HepG2 (cell line): ENCODE results near the gene RTF1. TPM values are rescaled to one million over a fixed set of nuclear protein-coding genes. Genes with fewer than 3 reads are reported as not detected.

Source experiments
- ARID2 ChIP-seq: sonication (generic); formaldehyde crosslinking; IDR thresholded peaks from 2 replicates; pipeline ENCODE4 v1.8.1; 2022; ENCODE audit warnings: mild to moderate bottlenecking, missing genetic modification reagents, borderline replicate concordance
- ATAD3A ChIP-seq: sonication (generic); formaldehyde crosslinking; IDR thresholded peaks from 2 replicates; pipeline ENCODE4 v1.4.0; 2020; ENCODE audit warnings: missing genetic modification reagents
- BORCS8-MEF2B ChIP-seq: sonication (generic); formaldehyde crosslinking; IDR thresholded peaks from 2 replicates; pipeline ENCODE4 v1.8.0; 2022; ENCODE audit warnings: mild to moderate bottlenecking, missing genetic modification reagents
- BRCA1 ChIP-seq: sonication (generic); formaldehyde crosslinking; IDR thresholded peaks from 2 replicates; pipeline ENCODE4 v1.4.0; 2020; ENCODE audit warnings: missing genetic modification reagents
- DZIP1 ChIP-seq: sonication (generic); formaldehyde crosslinking; IDR thresholded peaks from 2 replicates; pipeline ENCODE4 v1.5.0; 2020; ENCODE audit warnings: mild to moderate bottlenecking, missing genetic modification reagents
- FOXK2 ChIP-seq: fragments of 450-650 bp; IDR thresholded peaks from 2 replicates; pipeline ENCODE4 v1.6.1; 2016
- HINFP ChIP-seq: sonication (generic); formaldehyde crosslinking; IDR thresholded peaks from 2 replicates; pipeline ENCODE4 v1.4.0; 2020; ENCODE audit warnings: low read depth, mild to moderate bottlenecking, missing genetic modification reagents
- IRX3 ChIP-seq: sonication (generic); formaldehyde crosslinking; IDR thresholded peaks from 2 replicates; pipeline ENCODE4 v1.8.1; 2023; ENCODE audit warnings: mild to moderate bottlenecking, low read depth, missing genetic modification reagents, borderline replicate concordance
- KAT7 ChIP-seq: IDR thresholded peaks from 2 replicates; pipeline ENCODE4 v1.6.1; 2018; ENCODE audit warnings: borderline replicate concordance, missing compliant biosample characterization
- NFIB ChIP-seq: sonication (generic); formaldehyde crosslinking; IDR thresholded peaks from 2 replicates; pipeline ENCODE4 v1.9.0; 2021; ENCODE audit warnings: missing genetic modification reagents, mild to moderate bottlenecking, borderline replicate concordance
- NFKB2 ChIP-seq: sonication (generic); formaldehyde crosslinking; IDR thresholded peaks from 2 replicates; pipeline ENCODE4 v1.4.0; 2020; ENCODE audit warnings: missing genetic modification reagents, borderline replicate concordance
- PCBP2 ChIP-seq: fragments of 200-400 bp; formaldehyde crosslinking; optimal IDR thresholded peaks from 2 replicates; pipeline ENCODE3; 2018; ENCODE audit warnings: low read length, low read depth; ENCODE audit not compliant: poor library complexity, severe bottlenecking
- SOX6 ChIP-seq, 2 experiments: fragments of 450-650 bp in 1 of 2; sonication (generic) in 1 of 2; formaldehyde crosslinking in 1 of 2; IDR thresholded peaks; 2 replicates each; pipeline versions ENCODE4 v1.4.0 to v1.6.1; 2017 to 2020; ENCODE audit warnings: antibody characterized with exemption in 1 of 2, mild to moderate bottlenecking in 1 of 2, missing genetic modification reagents in 1 of 2
- TRAFD1 ChIP-seq: sonication (generic); formaldehyde crosslinking; IDR thresholded peaks from 2 replicates; pipeline ENCODE4 v1.5.1; 2020; ENCODE audit warnings: missing genetic modification reagents, mild to moderate bottlenecking, borderline replicate concordance
- ZBTB10 ChIP-seq: sonication (generic); formaldehyde crosslinking; IDR thresholded peaks from 2 replicates; pipeline ENCODE4 v1.4.0; 2020; ENCODE audit warnings: missing genetic modification reagents, borderline replicate concordance
- ZNF12 ChIP-seq: sonication (generic); formaldehyde crosslinking; IDR thresholded peaks from 2 replicates; pipeline ENCODE4 v1.5.0; 2020; ENCODE audit warnings: missing genetic modification reagents
- ZNF205 ChIP-seq: IDR thresholded peaks from 2 replicates; pipeline ENCODE4 v1.6.1; 2018; ENCODE audit warnings: missing biosample characterization, missing genetic modification reagents
- ZNF256 ChIP-seq: sonication (generic); formaldehyde crosslinking; conservative IDR thresholded peaks from 2 replicates; pipeline ENCODE4 v1.4.0; 2020; ENCODE audit warnings: missing genetic modification reagents
- ZNF510 ChIP-seq: sonication (generic); formaldehyde crosslinking; IDR thresholded peaks from 2 replicates; pipeline ENCODE4 v1.4.0; 2020; ENCODE audit warnings: low read depth, mild to moderate bottlenecking, missing genetic modification reagents
- ZSCAN20 ChIP-seq: sonication (generic); formaldehyde crosslinking; IDR thresholded peaks from 2 replicates; pipeline ENCODE4 v1.4.0; 2020; ENCODE audit warnings: missing genetic modification reagents, mild to moderate bottlenecking, borderline replicate concordance
- polyA plus RNA-seq, 8 experiments: library from polyadenylated mRNA; depleted of rRNA in 3 of 8; stranded (reverse) in 7 of 8; unstranded in 1 of 8; fragments of >200 nt; fragmentation: Illumina TruSeq in 4 of 8; extraction: Trizol in 4 of 8; gene quantifications; 2 replicates each; pipeline versions ENCODE4 v1.2.1 to v1.2.3, GENCODE V29; 2011 to 2016; ENCODE audit warnings: low read depth in 4 of 8, missing spikeins in 1 of 8, mixed read lengths in 1 of 8; ENCODE audit not compliant: insufficient read depth in 1 of 8
- total RNA-seq, 5 experiments: library from RNA; depleted of rRNA; stranded (reverse); fragments of >200 nt; fragmentation: Illumina TruSeq; extraction: Trizol; gene quantifications; 2 replicates each; pipeline ENCODE4 v1.2.3, GENCODE V29; 2016; ENCODE audit warnings: low read depth in 1 of 5

The RTF1 gene
- total and polyA plus RNA-seq, 2 of the 13 experiments (the other 11 are each of a cell fraction or from before 2014, with no cell fraction given): 13.9 to 17.9 TPM

GRCh38 chr15:41493205-41493901, 76.5 kb downstream of the RTF1 start, which contains the start of gene ITPKA (continued):
- no peak for TF ChIP-seq DZIP1
- no peak; the same call in 1 of the 2 replicates for TF ChIP-seq ZNF205 (CRISPR knock-in tag)
- TF ChIP-seq BRCA1 (CRISPR knock-in tag): no peak
- TF ChIP-seq ATAD3A (CRISPR knock-in tag): no peak
- TF ChIP-seq ZNF256 (CRISPR knock-in tag): no peak
- TF ChIP-seq NFIB (CRISPR knock-in tag): no peak
- TF ChIP-seq PCBP2: no peak
- TF ChIP-seq KAT7: 0 out of 2 replicates have a peak, but pooled peaks have one; percentile 19
- peak; percentile 66; the same call in 1 of the 2 replicates for TF ChIP-seq NFKB2 (CRISPR knock-in tag)
- no peak for TF ChIP-seq FOXK2
- 0 out of 2 replicates have a peak, but pooled peaks have one; percentile 34 for TF ChIP-seq ZSCAN20 (CRISPR knock-in tag)
- TF ChIP-seq IRX3 (CRISPR knock-in tag): no peak
- no peak; the same call in 1 of the 2 replicates for TF ChIP-seq TRAFD1 (CRISPR knock-in tag)
- no peak for TF ChIP-seq HINFP (CRISPR knock-in tag)
- 0 out of 2 replicates have a peak, but pooled peaks have one; percentile 61 for TF ChIP-seq ZNF510 (CRISPR knock-in tag)
- TF ChIP-seq ARID2: no peak; the same call in 1 of the 2 replicates
- no peak for TF ChIP-seq SOX6 (IDR thresholded peaks at IDR 0.05)
- TF ChIP-seq SOX6 (CRISPR knock-in tag; IDR thresholded peaks at IDR 0.05): peak; percentile 57
- peak; percentile 44; the same call in 1 of the 2 replicates for TF ChIP-seq ZBTB10
- peak; percentile 57; the same call in 1 of the 2 replicates for TF ChIP-seq ZNF12 (CRISPR knock-in tag)
- TF ChIP-seq BORCS8-MEF2B: no peak
